Neural crest cell (in vitro differentiated cells): Measurements from ENCODE around the gene TBC1D2B. TPM values are rescaled to one million over a fixed set of nuclear protein-coding genes. Genes with fewer than 3 reads are reported as not detected.

Experiments used
- DNase-seq: peaks from one replicate; pipeline ENCODE4 v3.0.0; 2021; ENCODE audit warnings: low read depth, mixed read lengths, low spot score
- H3K27ac Mint-ChIP-seq: one replicate; pipeline ENCODE4 v1.8.0; 2021; ENCODE audit warnings: mild to moderate bottlenecking, mixed read lengths; ENCODE audit not compliant: unreplicated experiment
- H3K27me3 Mint-ChIP-seq: 2 replicates; pipeline ENCODE4 v1.8.0; 2021; ENCODE audit warnings: low read depth, mild to moderate bottlenecking, mixed read lengths
- H3K36me3 Mint-ChIP-seq: 2 replicates; pipeline ENCODE4 v1.8.0; 2021; ENCODE audit warnings: low read depth, mild to moderate bottlenecking, mixed read lengths
- H3K4me1 Mint-ChIP-seq: 2 replicates; pipeline ENCODE4 v1.8.0; 2021; ENCODE audit warnings: mixed read lengths
- H3K4me3 Mint-ChIP-seq: one replicate; pipeline ENCODE4 v1.8.0; 2021; ENCODE audit warnings: mild to moderate bottlenecking, mixed read lengths
- H3K9me3 Mint-ChIP-seq: 2 replicates; pipeline ENCODE4 v1.8.0; 2021; ENCODE audit warnings: mixed read lengths
- CTCF ChIP-seq: fragments of 200-600 bp; sonication (generic); conservative IDR thresholded peaks from 2 replicates; pipeline ENCODE4 v1.5.0; 2021; ENCODE audit warnings: antibody characterized with exemption, mild to moderate bottlenecking
- total RNA-seq: library from RNA; stranded (reverse); gene quantifications from 2 replicates; pipeline ENCODE4 v1.2.1, GENCODE V29; 2021

Gene TBC1D2B
- total RNA-seq, 1 donor from 2014 or later: 21.8 TPM

DNA sequence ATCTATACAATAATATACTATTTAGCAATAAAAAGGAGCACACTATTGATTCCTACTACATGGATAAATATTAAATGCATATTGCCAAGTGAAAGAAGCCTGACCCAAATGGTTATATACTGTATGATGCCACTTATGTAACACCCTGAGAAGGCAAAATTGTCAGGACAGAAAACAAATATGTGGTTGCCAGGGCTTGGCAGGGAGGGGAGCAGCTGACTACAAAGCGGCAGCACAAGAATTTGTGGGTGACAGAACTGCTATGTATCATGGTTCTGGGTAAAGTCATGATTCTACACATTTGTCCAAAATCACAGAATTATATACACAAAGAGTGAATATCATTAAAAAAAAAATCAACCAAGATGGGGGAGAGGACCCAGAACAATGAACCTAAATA lies 22.5 kb downstream of the TBC1D2B start:
- TF ChIP-seq CTCF: no peak
- no peaks in the 10 kb centered on the region for H3K9me3 Mint-ChIP-seq
- H3K36me3 Mint-ChIP-seq: no peaks in the 10 kb centered on the region
- H3K27ac Mint-ChIP-seq: no peak overlapping the region
- no peaks in the 10 kb centered on the region for H3K27me3 Mint-ChIP-seq
- H3K4me3 Mint-ChIP-seq: no peak overlapping the region
- H3K4me1 Mint-ChIP-seq: peaks cover 20% of the 10 kb centered on the region
- DNase-seq: no peak

DNA sequence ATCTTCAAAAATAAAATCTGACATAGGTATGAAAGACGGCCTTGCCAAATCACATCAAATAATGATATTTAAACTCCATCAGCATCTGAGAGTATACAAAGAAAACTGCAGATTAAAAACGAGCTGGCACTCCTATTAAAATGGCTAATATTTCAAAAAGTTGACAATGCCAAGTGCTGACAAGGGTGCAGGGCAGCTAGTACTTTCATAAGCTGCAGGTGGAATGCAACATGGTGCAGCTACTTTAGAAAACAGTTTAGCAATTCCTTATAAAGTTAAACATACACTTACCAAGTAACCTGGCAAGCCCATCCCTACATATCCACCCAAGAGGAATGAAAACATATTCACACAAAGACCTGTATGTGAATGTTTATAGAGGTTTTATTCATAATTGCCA lies 23.0 kb downstream of the TBC1D2B start:
- DNase-seq: no peak
- TF ChIP-seq CTCF: no peak
- H3K9me3 Mint-ChIP-seq: no peaks in the 10 kb centered on the region
- H3K4me3 Mint-ChIP-seq: no peak overlapping the region
- no peaks in the 10 kb centered on the region for H3K36me3 Mint-ChIP-seq
- peaks cover 24% of the 10 kb centered on the region for H3K4me1 Mint-ChIP-seq
- H3K27ac Mint-ChIP-seq: no peak overlapping the region
- no peaks in the 10 kb centered on the region for H3K27me3 Mint-ChIP-seq

GRCh38 chr15:78052545-78052944 lies 25.0 kb downstream of the TBC1D2B start:
- DNase-seq: no peak
- H3K4me3 Mint-ChIP-seq: no peak overlapping the region
- no peak for TF ChIP-seq CTCF
- no peaks in the 10 kb centered on the region for H3K9me3 Mint-ChIP-seq
- no peaks in the 10 kb centered on the region for H3K36me3 Mint-ChIP-seq
- peaks cover 26% of the 10 kb centered on the region for H3K4me1 Mint-ChIP-seq
- no peaks in the 10 kb centered on the region for H3K27me3 Mint-ChIP-seq
- no peak overlapping the region for H3K27ac Mint-ChIP-seq

DNA sequence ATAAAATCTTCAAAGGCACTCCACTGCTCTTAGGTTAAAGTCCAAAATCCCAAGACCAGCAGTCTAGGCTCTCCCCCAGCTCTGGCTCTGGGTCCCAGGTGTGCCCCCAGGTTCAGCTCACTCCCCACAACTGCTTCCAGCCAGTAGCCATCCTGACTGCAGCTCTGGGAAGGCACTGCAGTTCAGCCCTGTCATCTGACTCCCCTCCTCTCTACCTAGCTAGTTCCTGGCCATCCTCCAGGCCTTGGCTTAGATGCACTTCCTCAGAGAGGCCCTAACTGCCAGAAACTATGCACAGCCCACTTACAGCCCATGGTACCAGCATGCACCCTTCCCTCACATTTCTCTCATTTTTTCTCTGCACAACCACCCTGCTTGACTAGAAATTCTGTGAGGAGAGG lies 25.5 kb downstream of the TBC1D2B start:
- no peak for DNase-seq
- Mint-ChIP-seq H3K4me1 (peaks cover 26% of the 10 kb centered on the region), H3K4me3 (no peak overlapping the region), H3K36me3 (no peaks in the 10 kb centered on the region), H3K27me3 (no peaks in the 10 kb centered on the region), H3K9me3 (no peaks in the 10 kb centered on the region), H3K27ac (no peak overlapping the region)
- TF ChIP-seq CTCF: no peak

- Mint-ChIP-seq H3K27ac (no peak overlapping the region), H3K36me3 (no peaks in the 10 kb centered on the region), H3K9me3 (no peaks in the 10 kb centered on the region), H3K27me3 (no peaks in the 10 kb centered on the region), H3K4me3 (no peak overlapping the region), H3K4me1 (peaks cover 26% of the 10 kb centered on the region)
- no peak for TF ChIP-seq CTCF
- no peak for DNase-seq
Observed at GRCh38 chr15:78051596-78051995, 25.9 kb downstream of the TBC1D2B start.

- Mint-ChIP-seq H3K9me3 (no peaks in the 10 kb centered on the region), H3K27ac (no peak overlapping the region), H3K36me3 (no peaks in the 10 kb centered on the region), H3K4me3 (no peak overlapping the region), H3K4me1 (peaks cover 19% of the 10 kb centered on the region), H3K27me3 (no peaks in the 10 kb centered on the region)
- no peak for TF ChIP-seq CTCF
- DNase-seq: no peak
Observed at GRCh38 chr15:78050826-78051225, 26.7 kb downstream of the TBC1D2B start.
